ELF-1 (cell line): ENCODE results near the gene RUSC2.
A peak's percentile ranks its signal among the peaks of the same experiment; 100 is the strongest.
"Not testable (repeated sequence)": the region's sequence is repeated elsewhere in the genome, so short reads cannot be mapped to it uniquely, and the experiment has no call there.

ENCODE experiments used
- DNase-seq: peaks from one replicate; pipeline ENCODE4 v3.0.0-alpha.2; 2016; ENCODE audit warnings: low read depth, low spot score

Gene RUSC2

DNA sequence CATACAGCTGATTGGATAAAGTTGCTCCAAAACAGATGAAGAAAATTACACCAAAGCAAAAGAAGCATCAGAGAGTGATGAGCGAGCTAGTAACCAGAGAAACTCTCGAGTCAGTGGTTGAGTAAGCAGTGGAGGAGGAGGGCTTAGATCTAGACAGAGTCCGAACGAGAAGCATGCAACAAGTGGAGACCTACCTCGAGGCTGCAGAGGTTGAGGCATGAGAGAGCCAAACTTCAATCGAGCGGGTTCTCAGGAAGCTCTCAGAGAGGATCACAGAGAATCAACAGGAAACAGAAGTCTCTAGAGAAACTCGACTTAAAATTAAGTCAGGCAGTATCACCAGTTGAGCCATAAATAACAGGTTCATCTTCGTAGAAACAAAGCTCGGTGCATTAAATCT, 6.1 kb downstream of the RUSC2 start:
- DNase-seq: no peak

GRCh38 chr9:35498245-35498644, 8.3 kb downstream of the RUSC2 start:
- DNase-seq: not testable (repeated sequence)

DNA sequence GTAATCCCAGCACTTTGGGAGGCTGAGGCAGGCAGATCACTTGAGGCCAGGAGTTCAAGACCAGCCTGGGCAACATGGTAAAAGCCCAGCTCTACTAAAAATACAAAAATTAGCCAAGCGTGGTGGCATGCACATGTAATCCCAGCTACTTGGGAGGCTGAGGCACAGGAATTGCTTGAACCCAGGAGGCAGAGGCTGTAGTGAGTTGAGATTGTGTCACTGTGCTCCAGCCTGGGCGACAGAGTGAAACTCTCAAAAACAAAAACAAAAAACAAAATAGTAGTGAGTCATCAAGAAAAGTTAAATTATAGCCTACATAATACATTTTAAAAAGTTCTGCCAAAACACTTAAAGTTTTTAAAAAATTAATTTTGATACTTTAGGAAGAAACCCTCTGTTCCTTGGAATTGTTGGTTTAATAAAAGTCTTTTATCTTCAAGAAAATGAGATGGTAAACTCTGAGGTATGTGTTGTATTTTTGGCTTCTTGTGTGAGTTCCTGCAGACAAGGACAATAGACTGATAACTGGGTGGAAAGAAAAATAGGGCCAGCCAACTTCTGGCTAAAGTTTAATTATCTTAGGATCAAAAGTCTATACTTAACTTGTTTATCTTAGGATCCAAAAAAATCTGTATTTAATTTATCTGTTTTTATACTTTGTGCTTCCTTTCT, 9.3 kb downstream of the RUSC2 start:
- DNase-seq: no peak

DNA sequence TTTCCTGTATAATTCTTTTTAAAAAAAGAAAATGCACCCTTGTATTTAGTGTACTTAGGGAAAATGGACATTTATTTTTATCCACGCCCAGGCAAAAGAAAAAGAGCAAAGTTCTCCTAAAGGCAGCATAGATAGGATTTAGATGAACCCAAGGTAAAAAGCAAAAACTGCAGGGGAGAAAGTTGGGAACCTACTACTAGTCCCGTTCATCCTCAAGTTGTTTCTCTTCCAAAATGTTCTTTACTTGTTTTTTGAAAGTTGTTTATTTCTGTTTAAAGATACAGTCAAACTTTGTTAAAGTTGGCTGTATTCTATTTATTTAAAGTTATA, 9.8 kb downstream of the RUSC2 start:
- no peak for DNase-seq

DNA sequence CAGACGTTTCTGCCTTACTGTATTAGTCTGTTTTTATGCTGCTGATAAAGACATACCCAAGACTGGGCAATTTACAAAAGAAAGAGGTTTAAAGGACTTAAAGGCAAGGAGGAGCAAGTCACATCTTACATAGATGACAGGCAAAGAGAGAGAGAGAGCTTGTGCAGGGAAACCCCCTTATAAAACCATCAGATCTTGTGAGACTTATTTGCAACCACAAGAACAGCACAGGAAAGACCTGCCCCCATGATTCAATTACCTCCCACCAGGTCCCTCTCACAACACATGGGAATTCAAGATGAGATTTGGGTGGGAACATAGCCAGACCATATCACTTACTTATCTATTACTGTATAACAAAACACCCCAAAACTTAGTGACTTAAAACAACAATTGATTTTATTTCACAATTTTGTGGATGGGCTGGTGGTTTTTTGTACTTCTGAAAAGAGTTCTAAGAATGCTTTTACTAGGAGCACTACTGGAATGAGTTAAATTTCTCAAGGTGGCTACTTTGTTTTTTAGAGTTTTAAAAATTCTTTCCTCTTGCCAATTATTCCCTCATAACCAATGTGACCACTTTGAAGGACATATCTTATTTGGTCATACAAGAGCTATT, 10.3 kb downstream of the RUSC2 start:
- DNase-seq: no peak

DNA sequence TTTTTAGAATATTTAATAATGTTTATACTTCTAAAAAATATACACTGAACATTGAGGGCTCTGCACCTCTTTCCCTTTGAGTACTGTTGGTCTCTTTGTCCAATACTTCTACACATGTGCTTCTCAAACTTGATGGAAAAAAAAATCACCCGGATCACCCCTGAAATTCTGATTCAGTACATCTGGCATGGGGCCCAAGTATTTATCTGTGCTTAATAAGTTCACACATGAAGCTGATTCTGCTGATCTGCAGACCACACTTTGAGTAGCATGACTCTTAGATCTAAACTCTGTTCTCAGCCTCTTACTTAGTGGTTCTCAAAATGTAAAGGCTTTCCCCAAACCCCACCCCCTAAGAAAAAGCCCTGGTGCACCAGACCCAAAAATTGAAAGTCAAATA, 12.0 kb downstream of the RUSC2 start:
- no peak for DNase-seq

DNA sequence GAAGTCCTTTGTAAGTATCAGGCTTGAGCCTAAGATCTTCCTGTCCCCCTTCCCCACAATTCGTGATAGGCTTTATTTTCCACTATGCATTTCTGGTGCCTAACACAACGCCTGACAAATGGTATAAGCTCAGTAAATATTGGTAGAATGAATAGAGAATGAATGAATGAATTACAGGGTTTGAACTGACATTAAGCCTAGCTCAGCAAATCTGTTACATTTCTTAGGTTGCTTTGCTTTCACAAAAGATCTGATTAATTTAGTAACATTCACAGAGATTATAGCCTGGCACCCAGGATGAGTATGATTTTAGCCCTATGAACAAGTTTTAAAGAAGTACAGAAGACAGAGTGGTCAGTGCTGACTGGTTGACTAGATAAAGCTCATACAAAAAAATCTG, 16.4 kb downstream of the RUSC2 start:
- no peak for DNase-seq

GRCh38 chr9:35508069-35508468, 18.2 kb downstream of the RUSC2 start:
- no peak for DNase-seq

DNA sequence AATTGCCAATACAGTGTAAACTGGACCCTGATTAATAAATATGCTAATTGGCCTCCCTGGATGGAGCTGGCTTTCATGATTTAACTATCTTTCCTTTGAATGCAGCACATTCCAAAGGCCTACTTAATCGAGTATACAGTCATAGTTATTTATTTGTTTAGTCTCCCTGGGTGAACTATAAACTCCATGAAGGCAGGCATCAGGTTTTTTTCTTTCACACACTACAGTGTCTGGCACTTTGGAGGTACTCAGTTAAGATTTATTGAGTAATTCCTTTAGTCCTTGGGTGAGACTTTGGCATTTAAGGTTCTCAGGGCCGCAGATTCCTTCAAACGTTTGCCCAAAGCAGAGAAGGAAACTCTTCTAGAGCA, 20.5 kb downstream of the RUSC2 start:
- DNase-seq: no peak

DNA sequence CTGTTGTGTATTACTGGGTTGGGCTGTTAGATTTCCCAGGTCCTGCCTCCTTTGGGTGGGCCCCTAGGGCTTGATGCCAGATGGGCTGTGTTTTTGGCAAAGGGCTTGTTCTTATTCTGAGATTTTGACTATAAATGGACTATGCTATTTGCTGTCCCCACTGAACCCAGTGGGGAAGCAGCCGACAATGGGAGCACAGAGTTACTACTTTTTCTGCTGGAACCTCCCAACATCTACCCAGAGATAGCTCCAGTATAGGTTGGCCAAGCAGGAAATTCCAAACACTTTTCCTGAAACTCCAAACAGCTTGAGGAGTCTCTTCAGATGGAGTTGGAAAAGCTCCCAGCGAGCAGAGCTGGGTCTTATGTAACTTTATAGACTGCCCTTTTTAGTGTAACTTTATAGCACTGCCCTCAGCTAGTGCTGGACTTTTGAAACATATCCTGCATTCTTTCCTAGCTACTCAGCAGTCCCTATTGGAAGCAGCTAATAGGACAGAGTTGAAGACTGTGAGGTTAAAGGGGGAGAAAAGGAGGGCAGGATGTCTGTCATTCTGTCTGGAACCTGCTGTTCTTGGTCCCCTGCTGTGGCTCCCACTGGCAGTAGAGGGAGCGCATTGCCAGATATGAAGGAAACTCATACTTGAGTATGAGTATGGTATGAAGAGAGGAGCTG, 21.0 kb downstream of the RUSC2 start:
- DNase-seq: no peak

GRCh38 chr9:35511453-35511852, 21.5 kb downstream of the RUSC2 start:
- no peak for DNase-seq

GRCh38 chr9:35515766-35516165, 25.9 kb downstream of the RUSC2 start:
- no peak for DNase-seq

- peak; percentile 25 for DNase-seq
Observed at GRCh38 chr9:35516479-35516878, 26.6 kb downstream of the RUSC2 start.

GRCh38 chr9:35517131-35517530, 27.2 kb downstream of the RUSC2 start:
- DNase-seq: no peak

- DNase-seq: no peak
Observed at GRCh38 chr9:35517552-35518224, 27.8 kb downstream of the RUSC2 start.

GRCh38 chr9:35518225-35518821, 28.4 kb downstream of the RUSC2 start:
- peak; percentile 93 for DNase-seq

GRCh38 chr9:35518981-35519679, 29.2 kb downstream of the RUSC2 start:
- DNase-seq: peak; percentile 28

DNA sequence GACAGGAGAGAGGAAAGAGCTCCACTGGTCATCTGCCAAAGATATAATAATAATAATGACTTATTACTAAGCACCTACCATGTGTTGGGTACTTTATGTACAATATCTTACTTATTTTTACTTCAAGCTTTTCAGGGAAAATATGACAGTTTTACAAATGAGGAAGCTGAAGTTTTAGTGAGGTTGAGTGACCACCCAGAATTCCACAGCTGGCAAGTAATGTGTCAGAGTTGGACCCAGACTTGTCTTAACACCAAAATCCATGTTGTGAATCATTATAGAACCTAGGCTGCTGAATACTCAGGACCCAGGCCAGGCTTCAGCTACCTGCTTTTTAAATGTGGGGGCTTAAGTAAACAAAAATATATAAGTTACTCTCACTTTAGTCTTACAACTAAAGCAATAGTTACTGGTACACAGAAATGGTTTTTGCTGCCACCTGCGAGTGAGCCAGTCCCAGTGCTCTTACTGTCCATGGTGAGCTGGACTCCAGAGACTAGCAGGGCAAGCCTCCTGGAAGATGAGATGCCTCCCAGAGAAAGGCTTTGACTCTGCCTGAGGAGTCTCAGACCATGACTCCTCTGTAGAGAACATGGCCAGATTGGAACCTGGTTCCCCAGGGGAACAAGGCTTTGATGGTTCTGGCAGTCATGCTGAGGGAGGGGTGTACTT, 29.9 kb downstream of the RUSC2 start:
- DNase-seq: no peak

DNA sequence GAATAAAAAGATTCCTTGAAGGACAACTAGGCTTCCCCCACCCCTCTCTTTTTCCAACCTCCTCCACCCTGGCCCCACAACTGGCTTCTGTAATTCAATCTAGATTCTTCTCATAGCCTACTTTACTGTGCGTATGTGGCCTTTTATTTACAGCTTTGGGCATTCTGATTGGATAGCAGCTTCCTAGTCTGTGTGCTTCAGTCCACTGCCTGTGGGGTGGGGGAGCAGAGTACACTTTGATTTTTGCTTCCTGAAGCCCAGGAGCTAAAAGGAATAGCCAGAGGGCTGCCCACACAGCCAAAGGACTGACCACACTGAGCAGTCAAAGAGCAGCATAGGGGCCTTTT, 30.4 kb downstream of the RUSC2 start:
- no peak for DNase-seq

DNA sequence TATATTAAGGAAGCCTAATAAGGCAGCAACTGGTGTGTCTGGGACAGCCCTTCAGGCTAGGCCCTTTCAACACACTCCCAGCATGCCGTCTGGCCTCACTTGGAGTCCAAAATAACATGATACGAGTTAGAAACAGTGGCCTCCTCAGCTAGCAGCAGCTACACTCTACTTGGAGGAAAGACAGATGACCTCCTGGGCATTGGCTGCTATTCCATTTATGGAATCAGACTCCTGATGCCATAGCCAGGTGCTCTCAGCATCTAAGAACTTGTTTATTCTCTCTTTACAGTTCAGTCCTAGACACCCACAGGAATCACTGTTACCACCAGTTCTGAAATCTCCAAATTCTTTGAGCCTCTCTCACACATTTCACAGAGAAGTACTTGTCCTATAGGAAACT, 31.8 kb downstream of the RUSC2 start:
- peak; percentile 10 for DNase-seq

DNA sequence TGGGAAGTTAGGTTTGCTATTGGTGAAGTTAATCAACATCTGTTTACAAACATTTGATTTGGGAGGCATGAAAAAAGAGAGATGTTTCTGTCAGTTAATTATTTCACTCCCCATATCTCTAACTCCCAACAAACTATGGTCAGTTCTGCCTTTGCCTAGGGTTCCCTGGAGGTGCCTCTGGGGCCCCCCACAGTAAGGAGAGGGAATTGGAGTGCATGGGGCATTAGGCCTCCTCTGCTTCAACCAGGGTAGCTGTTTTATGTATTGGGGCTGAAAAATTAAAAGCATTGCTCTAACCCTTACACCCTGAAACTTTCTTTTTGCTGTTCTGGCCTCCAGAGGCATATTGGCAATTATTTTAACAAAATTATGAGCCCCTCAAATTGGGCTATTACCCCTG, 32.3 kb downstream of the RUSC2 start:
- DNase-seq: no peak
